PC-9 (cell line): ENCODE data around the gene DHRS4L2. TPM values are rescaled to one million over a fixed set of nuclear protein-coding genes. Genes with fewer than 3 reads are reported as not detected.
"Not testable (repeated sequence)": the region's sequence is repeated elsewhere in the genome, so short reads cannot be mapped to it uniquely, and the experiment has no call there.

Experiments
- BruUV-seq: library from RNA; stranded (reverse); fragments of 400-500 nt; replicated peaks from 2 replicates; lab custom pipeline; 2021; lab: Mats Ljungman, UMichigan
- CTCF ChIA-PET: fragments of 300-600 bp; sonication (Branson Sonifier 250); formaldehyde crosslinking; loops from one replicate; lab custom pipeline; 2022; ENCODE audit warnings: antibody characterized with exemption; lab: Charles Lee
- POLR2A ChIA-PET: fragments of 300-600 bp; sonication (Branson Sonifier 250); formaldehyde crosslinking; loops from one replicate; lab custom pipeline; 2022; ENCODE audit warnings: antibody characterized with exemption; ENCODE audit not compliant: unreplicated experiment; lab: Charles Lee
- DNase-seq, 2 experiments: peaks; one replicate each; pipeline versions ENCODE4 v3.0.0 to v3.0.0-alpha.2; 2015 to 2022; ENCODE audit warnings: mixed read lengths in 1 of 2
- H2AFZ ChIP-seq: fragments of 200-600 bp; sonication (generic); 2 replicates; pipeline ENCODE4 v1.8.1; 2017; ENCODE audit warnings: antibody characterized with exemption
- H3F3A ChIP-seq: fragments of 200-600 bp; sonication (generic); 2 replicates; pipeline ENCODE4 v1.8.1; 2017; ENCODE audit warnings: antibody characterized with exemption, mild to moderate bottlenecking, low read depth; ENCODE audit not compliant: insufficient read depth
- H3K27ac ChIP-seq: fragments of 200-600 bp; sonication (generic); 2 replicates; pipeline ENCODE4 v1.6.1; 2016; ENCODE audit warnings: mixed run types
- H3K27me3 ChIP-seq: fragments of 200-600 bp; sonication (generic); 2 replicates; pipeline ENCODE4 v1.6.1; 2016; ENCODE audit warnings: low read depth, mixed run types; ENCODE audit not compliant: insufficient read depth
- H3K36me3 ChIP-seq: fragments of 200-600 bp; sonication (generic); 2 replicates; pipeline ENCODE4 v1.6.1; 2016; ENCODE audit warnings: low read depth, mixed run types
- H3K4me1 ChIP-seq: fragments of 200-600 bp; sonication (generic); replicated peaks from 2 replicates; pipeline ENCODE4 v1.6.1; 2016; ENCODE audit warnings: mixed run types; ENCODE audit not compliant: insufficient read depth
- H3K4me2 ChIP-seq: fragments of 200-600 bp; sonication (generic); 2 replicates; pipeline ENCODE4 v1.6.1; 2017; ENCODE audit warnings: mixed run types
- H3K4me3 ChIP-seq: fragments of 200-600 bp; sonication (generic); 2 replicates; pipeline ENCODE4 v1.6.1; 2016; ENCODE audit warnings: mixed run types
- H3K79me2 ChIP-seq: fragments of 200-600 bp; sonication (generic); 2 replicates; pipeline ENCODE4 v1.6.1; 2017; ENCODE audit warnings: low read depth, mixed run types
- H3K9me2 ChIP-seq: fragments of 200-600 bp; sonication (generic); 2 replicates; pipeline ENCODE4 v1.8.1; 2017; ENCODE audit warnings: mild to moderate bottlenecking; ENCODE audit not compliant: insufficient read depth
- H3K9me3 ChIP-seq: fragments of 200-600 bp; sonication (generic); 2 replicates; pipeline ENCODE4 v1.8.1; 2016; ENCODE audit warnings: low read depth; ENCODE audit not compliant: insufficient read depth
- H4K20me1 ChIP-seq: fragments of 200-600 bp; sonication (generic); 2 replicates; pipeline ENCODE4 v1.8.1; 2017; ENCODE audit not compliant: insufficient read depth
- CTCF ChIP-seq: fragments of 200-600 bp; sonication (generic); conservative IDR thresholded peaks from 2 replicates; pipeline ENCODE4 v1.6.1; 2017; ENCODE audit warnings: mixed run types, antibody characterized with exemption, mild to moderate bottlenecking, moderate library complexity
- EZH2 ChIP-seq: fragments of 200-600 bp; sonication (generic); IDR thresholded peaks from 2 replicates; pipeline ENCODE4 v1.8.0; 2017; ENCODE audit warnings: antibody characterized with exemption, low read depth
- intact Hi-C: fragments of 100-400 bp; cut with micrococcal nuclease; formaldehyde crosslinking; loops from one replicate; pipeline ENCODE4 v1.10.0; 2022; ENCODE audit not compliant: unreplicated experiment
- total RNA-seq: library from RNA; stranded (reverse); gene quantifications from 2 replicates; pipeline ENCODE4 v1.2.3, GENCODE V29; 2021

The DHRS4L2 gene
- total RNA-seq, 1 experiment from 2014 or later, result 14.8 TPM

- Histone ChIP-seq H3K4me2 (no peak overlapping the region), H2AFZ (no peak overlapping the region), H3K79me2 (peaks cover 3% of the 10 kb centered on the region; the same call in 1 of the 2 replicates), H3K9me3 (no peaks in the 10 kb centered on the region), H3K9me2 (no peaks in the 10 kb centered on the region), H3F3A (no peaks in the 10 kb centered on the region), H3K27ac (no peak overlapping the region), H3K4me3 (no peak overlapping the region), H3K4me1 (no peaks in the 10 kb centered on the region; the same call in 1 of the 2 replicates), H3K27me3 (no peaks in the 10 kb centered on the region), H3K36me3 (no peaks in the 10 kb centered on the region), H4K20me1 (no peaks in the 10 kb centered on the region)
- ChIA-PET CTCF (interaction anchor here (0.7 kb wide), 1 partner anchor 396 kb away, joined by 4 read pairs; no protein-coding TSS in a partner anchor), POLR2A (no interaction called here)
- BruUV-seq, result no TSS peak
- intact Hi-C loops, result no loop called here
- TF ChIP-seq EZH2 (no peak), CTCF (no peak)
- DNase-seq, result no peak
These were observed 38.2 kb upstream of the DHRS4L2 start for GRCh38 chr14:23950411-23951135.

DNA sequence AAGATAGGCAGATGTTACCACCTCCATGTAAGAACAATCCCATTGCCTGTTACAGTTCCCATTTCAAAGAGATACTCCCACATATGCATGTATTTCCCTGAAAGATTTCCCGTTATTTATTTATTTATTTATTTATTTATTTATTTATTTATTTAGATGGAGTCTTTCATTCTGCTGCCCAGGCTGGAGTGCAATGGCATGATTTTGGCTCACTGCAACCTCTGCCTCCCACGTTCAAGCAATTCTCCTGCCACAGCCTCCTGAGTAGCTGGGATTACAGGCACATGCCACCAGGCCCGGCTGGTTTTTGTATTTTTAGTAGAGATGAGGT, 37.6 kb upstream of the DHRS4L2 start:
- H3K27ac ChIP-seq, BruUV-seq, H3K36me3 ChIP-seq, H3F3A ChIP-seq, H2AFZ ChIP-seq, H4K20me1 ChIP-seq, H3K9me3 ChIP-seq, POLR2A ChIA-PET, H3K4me1 ChIP-seq, CTCF ChIA-PET, H3K79me2 ChIP-seq, H3K27me3 ChIP-seq, H3K9me2 ChIP-seq, H3K4me3 ChIP-seq, intact Hi-C loops, DNase-seq, H3K4me2 ChIP-seq: not testable (repeated sequence)

DNA sequence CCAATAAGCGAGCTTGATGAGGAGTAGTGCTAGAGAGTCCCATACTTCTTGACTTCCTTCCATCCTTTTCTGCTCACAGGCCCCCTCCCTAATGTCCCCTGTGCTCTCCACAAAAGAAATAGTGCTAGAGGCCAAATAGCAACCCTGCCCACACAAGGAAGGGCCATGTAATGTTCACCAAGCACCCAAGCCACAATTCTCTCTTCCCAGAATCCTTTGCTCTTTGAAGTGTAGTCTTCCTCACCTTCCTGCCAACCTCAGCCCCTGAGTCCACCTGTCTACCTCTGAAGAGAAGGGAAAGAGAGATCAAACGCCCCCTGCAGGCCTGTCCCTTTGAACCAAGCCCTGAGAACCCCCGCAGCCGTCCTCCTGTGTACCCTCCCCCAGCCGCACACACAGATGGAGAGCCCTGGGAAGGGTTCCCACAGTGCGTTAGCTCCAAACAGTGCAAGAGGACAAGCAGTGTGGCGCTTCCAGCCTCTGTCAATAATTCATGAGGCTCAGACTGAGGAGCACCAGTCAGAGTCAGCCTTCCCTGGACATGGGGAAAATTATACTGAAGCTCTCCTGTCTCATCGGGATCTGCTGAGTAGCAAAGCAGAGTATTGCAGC, 37.0 kb upstream of the DHRS4L2 start:
- TF ChIP-seq EZH2 (no peak), CTCF (no peak)
- H3K9me2 ChIP-seq, result no peaks in the 10 kb centered on the region
- H3K27ac ChIP-seq, result no peak overlapping the region
- H3K36me3 ChIP-seq, result no peaks in the 10 kb centered on the region
- no peaks in the 10 kb centered on the region for H3K9me3 ChIP-seq
- ChIA-PET CTCF (no interaction called here), POLR2A (no interaction called here)
- H3K27me3 ChIP-seq, result no peaks in the 10 kb centered on the region
- H3K4me3 ChIP-seq, result no peak overlapping the region
- 0 out of 2 replicates have a peak overlapping the region, but pooled peaks have one; percentile 82 for H3K4me2 ChIP-seq
- no peaks in the 10 kb centered on the region; the same call in 1 of the 2 replicates for H3K4me1 ChIP-seq
- no peaks in the 10 kb centered on the region for H3F3A ChIP-seq
- no peak overlapping the region for H2AFZ ChIP-seq
- DNase-seq, result no peak
- no TSS peak for BruUV-seq
- no peaks in the 10 kb centered on the region for H4K20me1 ChIP-seq
- H3K79me2 ChIP-seq, result peaks cover 3% of the 10 kb centered on the region; the same call in 1 of the 2 replicates
- intact Hi-C loops, result no loop called here

DNA sequence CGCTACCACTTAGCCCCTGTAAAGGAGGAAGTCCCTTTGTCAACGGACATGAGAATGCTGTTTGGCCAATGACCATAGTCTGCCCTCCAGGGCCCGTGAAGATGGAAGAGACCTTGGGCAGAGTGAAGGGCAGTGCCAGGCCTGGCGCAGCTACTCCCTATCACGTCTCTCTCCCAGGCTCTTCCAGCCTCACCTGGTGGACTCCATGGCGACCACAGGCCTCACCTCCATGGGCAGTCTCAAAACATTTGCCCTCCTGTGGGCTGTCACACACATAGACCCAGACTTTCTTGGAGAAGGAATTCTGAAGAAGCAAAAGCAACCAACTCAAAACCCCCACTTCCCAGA, 35.6 kb upstream of the DHRS4L2 start:
- peak overlapping the region; percentile 77 for H2AFZ ChIP-seq
- H3K27me3 ChIP-seq, H3F3A ChIP-seq, BruUV-seq, H3K9me2 ChIP-seq, DNase-seq, H3K4me1 ChIP-seq, H4K20me1 ChIP-seq, H3K79me2 ChIP-seq, H3K36me3 ChIP-seq, H3K9me3 ChIP-seq, POLR2A ChIA-PET: not testable (repeated sequence)
- CTCF ChIA-PET, result interaction anchor here (0.6 to 1.0 kb wide), 2 partner anchors 11 to 288 kb away, joined by 3 read pairs; no protein-coding TSS in a partner anchor
- peak overlapping the region; percentile 82 for H3K4me2 ChIP-seq
- intact Hi-C loops, result loop anchor here (1.0 kb wide), 2 partner anchors 227 to 475 kb away; no protein-coding TSS in a partner anchor
- peak overlapping the region; percentile 78 for H3K4me3 ChIP-seq
- peak overlapping the region; percentile 70; the same call in 1 of the 2 replicates for H3K27ac ChIP-seq
